A549 (cell line): ENCODE results near the gene MPC2. TPM values are rescaled to one million over a fixed set of nuclear protein-coding genes. Genes with fewer than 3 reads are reported as not detected.

ENCODE experiments used
- ATAC-seq, 2 experiments: fragments of 200-7000 bp in 1 of 2; fragments of >200 bp in 1 of 2; cut with Nextera tagmentation in 1 of 2; cut with Tn5 transposase in 1 of 2; 3 replicates each; pipeline versions ENCODE4 v1.8.0 to v1.9.1; 2018 to 2020; ENCODE audit warnings: mild to moderate bottlenecking in 1 of 2, moderate library complexity in 1 of 2
- CTCF ChIA-PET: fragments of 300-600 bp; sonication (Branson Sonifier 250); formaldehyde crosslinking; extraction: SDS; loops from one replicate; lab custom pipeline; 2021; ENCODE audit warnings: antibody characterized with exemption, inconsistent platforms; lab: Yijun Ruan, JAX
- POLR2A ChIA-PET: fragments of 350-600 bp; formaldehyde crosslinking; extraction: SDS; loops from one replicate; lab custom pipeline; 2021; ENCODE audit warnings: antibody characterized with exemption, inconsistent platforms; lab: Yijun Ruan, JAX
- DNase-seq, 2 experiments: peaks; one replicate each; pipeline versions ENCODE4 v3.0.0 to v3.0.0-alpha.2; 2011 to 2016; ENCODE audit warnings: low read depth in 1 of 2, low spot score in 1 of 2
- FAIRE-seq: peaks from 2 replicates; lab custom pipeline; 2011; peaks lifted over from hg19 to GRCh38; lab: Jason Lieb, UNC
- H3K27ac ChIP-seq, 2 experiments: fragments of >200 bp; sonication (Bioruptor Twin); formaldehyde crosslinking; 3 replicates each; pipeline ENCODE4 v1.5.1; 2016 to 2017
- H3K4me1 ChIP-seq: fragments of >200 bp; sonication (Bioruptor Twin); formaldehyde crosslinking; 3 replicates; pipeline ENCODE4 v1.6.1; 2016
- H3K4me2 ChIP-seq: fragments of >200 bp; sonication (Bioruptor Twin); formaldehyde crosslinking; 3 replicates; pipeline ENCODE4 v1.6.1; 2016
- H3K4me3 ChIP-seq: fragments of >200 bp; sonication (Bioruptor Twin); formaldehyde crosslinking; 3 replicates; pipeline ENCODE4 v1.5.1; 2016
- H3K9me3 ChIP-seq: fragments of >200 bp; sonication (Bioruptor Twin); formaldehyde crosslinking; 3 replicates; pipeline ENCODE4 v1.6.1; 2016
- BHLHE40 ChIP-seq: IDR thresholded peaks from 2 replicates; pipeline ENCODE4 v1.6.1; 2012; ENCODE audit warnings: low read depth, low read length, inconsistent platforms
- CHD4 ChIP-seq: fragments of 200-600 bp; sonication (generic); IDR thresholded peaks from 2 replicates; pipeline ENCODE4 v1.6.1; 2016; ENCODE audit warnings: antibody characterized with exemption, mild to moderate bottlenecking, borderline replicate concordance
- EHMT2 ChIP-seq: fragments of 200-600 bp; sonication (generic); IDR thresholded peaks from 2 replicates; pipeline ENCODE4 v1.6.1; 2016; ENCODE audit warnings: antibody characterized with exemption, low read depth, mild to moderate bottlenecking, moderate library complexity
- EP300 ChIP-seq, 2 experiments: fragments of >200 bp; sonication (Bioruptor Twin); formaldehyde crosslinking; IDR thresholded peaks; 2 replicates in 1 of 2; 3 replicates in 1 of 2; pipeline ENCODE4 v1.6.1; 2016 to 2017
- FOSL2 ChIP-seq, 2 experiments: fragments of 450-650 bp in 1 of 2; fragments of >200 bp in 1 of 2; sonication (Bioruptor Twin) in 1 of 2; formaldehyde crosslinking; IDR thresholded peaks; 2 replicates each; pipeline versions ENCODE4 v1.5.0 to v1.6.1; 2016 to 2020; ENCODE audit warnings: mild to moderate bottlenecking in 1 of 2, moderate library complexity in 1 of 2
- HOXB13 ChIP-seq: fragments of 250-450 bp; sonication (Bioruptor Pico); IDR thresholded peaks from 2 replicates; pipeline ENCODE4 v1.5.0; 2020; ENCODE audit warnings: low read depth, mild to moderate bottlenecking, moderate library complexity
- PBX3 ChIP-seq: IDR thresholded peaks from 2 replicates; pipeline ENCODE4 v1.6.1; 2012
- PHF8 ChIP-seq: fragments of 200-600 bp; sonication (generic); IDR thresholded peaks from 2 replicates; pipeline ENCODE4 v1.6.1; 2016; ENCODE audit warnings: low read depth, mild to moderate bottlenecking, antibody characterized with exemption, moderate library complexity, borderline replicate concordance
- POLR2A ChIP-seq: IDR thresholded peaks from 2 replicates; pipeline ENCODE4 v1.6.1; 2012; ENCODE audit warnings: mild to moderate bottlenecking, low read length
- POLR2AphosphoS2 ChIP-seq: conservative IDR thresholded peaks from 2 replicates; pipeline ENCODE4 v1.6.1; 2012; ENCODE audit warnings: low read length, improper control_type of control experiment, inconsistent platforms
- RNF2 ChIP-seq: fragments of 200-600 bp; sonication (generic); IDR thresholded peaks from 2 replicates; pipeline ENCODE4 v1.6.1; 2016; ENCODE audit warnings: low read depth, mild to moderate bottlenecking, antibody characterized with exemption, moderate library complexity, borderline replicate concordance
- TFCP2L1 ChIP-seq: fragments of 250-450 bp; sonication (Bioruptor Pico); IDR thresholded peaks from 2 replicates; pipeline ENCODE4 v1.5.0; 2021; ENCODE audit warnings: mild to moderate bottlenecking
- TP53 ChIP-seq: fragments of 250-450 bp; sonication (Bioruptor Pico); IDR thresholded peaks from 2 replicates; pipeline ENCODE4 v1.5.0; 2021; ENCODE audit warnings: mild to moderate bottlenecking, moderate library complexity
- ZNF302 ChIP-seq: fragments of 250-450 bp; sonication (Bioruptor Pico); IDR thresholded peaks from 2 replicates; pipeline ENCODE4 v1.9.0; 2021; ENCODE audit warnings: inconsistent platforms, mild to moderate bottlenecking, moderate library complexity
- WGBS: methylation state at CpG from one replicate; pipeline ENCODE4 v1.1.6; 2017; ENCODE audit errors: missing lambda C conversion rate; 5-methylcytosine and 5-hydroxymethylcytosine counted together
- polyA plus RNA-seq, 4 experiments: library from polyadenylated mRNA; depleted of rRNA in 3 of 4; stranded (reverse); fragments of >200 nt; fragmentation: RNase III in 1 of 4; extraction: RNeasy Plus Mini Kit Qiagen cat#74134 plus additional on column Dnase treatment in 1 of 4; gene quantifications; 2 replicates in 3 of 4; 3 replicates in 1 of 4; pipeline ENCODE4 v1.2.3, GENCODE V29; 2011 to 2017
- TF ChIP-seq, protein P1 (sequence below): fragments of 250-450 bp; sonication (Bioruptor Pico); IDR thresholded peaks from 2 replicates; pipeline ENCODE4 v1.5.0; 2020; ENCODE audit warnings: low read depth, mild to moderate bottlenecking, moderate library complexity
- TF ChIP-seq, protein P2 (sequence below): IDR thresholded peaks from 2 replicates; pipeline ENCODE4 v1.6.1; 2012; ENCODE audit warnings: low read depth, borderline replicate concordance
- TF ChIP-seq, protein P3 (sequence below): fragments of 200-600 bp; sonication (generic); IDR thresholded peaks from 2 replicates; pipeline ENCODE4 v1.6.1; 2016; ENCODE audit warnings: antibody characterized with exemption, mild to moderate bottlenecking, moderate library complexity
- TF ChIP-seq, protein P4 (sequence below): IDR thresholded peaks from 2 replicates; pipeline ENCODE4 v1.6.1; 2012
- TF ChIP-seq, protein P5 (sequence below): fragments of 150-350 bp; IDR thresholded peaks from 2 replicates; pipeline ENCODE4 v1.6.1; 2014; ENCODE audit warnings: low read depth, mild to moderate bottlenecking, low read length

Gene MPC2
- polyA plus RNA-seq, 2 of the 4 experiments (the other 2 are of a cell fraction) = 53.0 to 120 TPM

DNA sequence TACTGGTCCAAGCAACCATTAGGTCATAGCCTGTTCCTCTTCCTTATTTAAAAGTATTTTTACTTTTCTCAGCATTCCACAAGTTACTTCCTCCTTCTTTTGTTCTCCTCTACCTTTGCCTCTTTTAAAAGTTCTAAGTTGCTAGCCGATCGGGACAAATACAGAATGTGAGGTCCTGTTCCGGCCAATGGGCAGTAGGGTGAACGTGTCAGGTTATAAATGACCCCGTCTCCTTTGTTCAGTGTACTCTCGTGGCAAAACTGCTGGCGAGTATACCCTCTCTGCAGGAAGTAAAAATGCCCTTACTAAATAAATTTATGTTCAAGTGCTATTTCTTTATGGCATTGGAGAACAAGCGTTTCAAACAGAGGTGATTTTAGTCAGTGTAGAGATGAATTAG is 25.5 kb downstream of the MPC2 start:
- FAIRE-seq = no peak
- DNase-seq = no peak
- POLR2A ChIA-PET = no interaction called here
- Histone ChIP-seq H3K4me3 (no peak overlapping the region), H3K4me1 (peaks cover under 1% of the 10 kb centered on the region; the same call in 1 of the 3 replicates), H3K9me3 (no peaks in the 10 kb centered on the region), H3K4me2 (no peak overlapping the region), H3K27ac (no peak overlapping the region)
- no peak for ATAC-seq
- TF ChIP-seq, protein P1, sequence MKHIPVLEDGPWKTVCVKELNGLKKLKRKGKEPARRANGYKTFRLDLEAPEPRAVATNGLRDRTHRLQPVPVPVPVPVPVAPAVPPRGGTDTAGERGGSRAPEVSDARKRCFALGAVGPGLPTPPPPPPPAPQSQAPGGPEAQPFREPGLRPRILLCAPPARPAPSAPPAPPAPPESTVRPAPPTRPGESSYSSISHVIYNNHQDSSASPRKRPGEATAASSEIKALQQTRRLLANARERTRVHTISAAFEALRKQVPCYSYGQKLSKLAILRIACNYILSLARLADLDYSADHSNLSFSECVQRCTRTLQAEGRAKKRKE (CRISPR knock-in tag) = no peak
- no peak for TF ChIP-seq POLR2AphosphoS2
- TF ChIP-seq, protein P2, sequence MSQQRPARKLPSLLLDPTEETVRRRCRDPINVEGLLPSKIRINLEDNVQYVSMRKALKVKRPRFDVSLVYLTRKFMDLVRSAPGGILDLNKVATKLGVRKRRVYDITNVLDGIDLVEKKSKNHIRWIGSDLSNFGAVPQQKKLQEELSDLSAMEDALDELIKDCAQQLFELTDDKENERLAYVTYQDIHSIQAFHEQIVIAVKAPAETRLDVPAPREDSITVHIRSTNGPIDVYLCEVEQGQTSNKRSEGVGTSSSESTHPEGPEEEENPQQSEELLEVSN = no peak
- TF ChIP-seq EHMT2 = no peak
- CTCF ChIA-PET = no interaction called here
- whole genome bisulfite sequencing = 89% methylated on average over 8 of the region's 8 CpGs

GRCh38 chr1:167910530-167910929 is 26.3 kb downstream of the MPC2 start:
- no peak for DNase-seq
- H3K4me3 ChIP-seq = no peak overlapping the region
- no peak overlapping the region for H3K27ac ChIP-seq
- H3K9me3 ChIP-seq = no peaks in the 10 kb centered on the region
- TF ChIP-seq FOSL2 (IDR thresholded peaks at IDR 0.05) (no peak), FOSL2 (CRISPR knock-in tag; IDR thresholded peaks at IDR 0.05) (no peak), POLR2A (no peak)
- CTCF ChIA-PET = interaction anchor here (1.6 kb wide), 1 partner anchor 108 kb away, joined by 6 read pairs; no protein-coding TSS in a partner anchor
- POLR2A ChIA-PET = no interaction called here
- H3K4me2 ChIP-seq = no peak overlapping the region
- 83% methylated on average over 2 of the region's 2 CpGs for WGBS
- no peaks in the 10 kb centered on the region for H3K4me1 ChIP-seq
- ATAC-seq = peak in 1 of 2 experiments; percentile 42; a peak in 2 of 6 replicates
- FAIRE-seq = no peak

DNA sequence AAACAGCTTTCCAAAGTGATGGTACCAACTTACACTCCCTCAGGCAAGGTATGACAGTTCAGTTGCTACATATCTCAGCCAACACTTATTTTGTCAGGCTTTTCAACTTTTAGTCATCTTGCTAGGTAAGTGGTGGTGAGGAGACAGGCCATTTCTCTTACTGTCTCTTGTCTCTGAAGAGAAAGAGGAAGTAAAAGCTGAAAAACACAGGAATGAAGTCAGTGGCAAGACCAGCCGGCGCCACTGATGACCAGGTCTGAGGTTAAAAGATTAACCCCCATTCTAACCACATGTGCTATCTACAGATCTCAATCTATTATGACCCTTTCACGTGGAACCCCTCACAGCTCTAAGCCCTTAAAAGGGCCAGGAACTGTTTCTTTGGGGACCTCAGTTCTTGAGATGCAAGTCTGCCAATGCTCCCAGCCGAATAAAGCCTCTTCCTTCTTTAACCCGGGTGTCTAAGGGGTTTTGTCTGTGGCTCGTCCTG is 27.1 kb downstream of the MPC2 start:
- Histone ChIP-seq H3K4me1 (peaks cover 2% of the 10 kb centered on the region; the same call in 2 of the 3 replicates), H3K27ac (no peak overlapping the region), H3K4me2 (no peak overlapping the region), H3K4me3 (no peak overlapping the region), H3K9me3 (no peaks in the 10 kb centered on the region)
- POLR2A ChIA-PET = no interaction called here
- DNase-seq (no peak), ATAC-seq (no peak), FAIRE-seq (no peak)
- CTCF ChIA-PET = interaction anchor here (1.3 to 1.6 kb wide), 2 partner anchors 22 to 107 kb away, joined by 3 to 6 read pairs; no protein-coding TSS in a partner anchor
- 75% methylated on average over 6 of the region's 6 CpGs for WGBS
- no peak for TF ChIP-seq CHD4
- TF ChIP-seq PHF8 = no peak
- TF ChIP-seq, protein P3, sequence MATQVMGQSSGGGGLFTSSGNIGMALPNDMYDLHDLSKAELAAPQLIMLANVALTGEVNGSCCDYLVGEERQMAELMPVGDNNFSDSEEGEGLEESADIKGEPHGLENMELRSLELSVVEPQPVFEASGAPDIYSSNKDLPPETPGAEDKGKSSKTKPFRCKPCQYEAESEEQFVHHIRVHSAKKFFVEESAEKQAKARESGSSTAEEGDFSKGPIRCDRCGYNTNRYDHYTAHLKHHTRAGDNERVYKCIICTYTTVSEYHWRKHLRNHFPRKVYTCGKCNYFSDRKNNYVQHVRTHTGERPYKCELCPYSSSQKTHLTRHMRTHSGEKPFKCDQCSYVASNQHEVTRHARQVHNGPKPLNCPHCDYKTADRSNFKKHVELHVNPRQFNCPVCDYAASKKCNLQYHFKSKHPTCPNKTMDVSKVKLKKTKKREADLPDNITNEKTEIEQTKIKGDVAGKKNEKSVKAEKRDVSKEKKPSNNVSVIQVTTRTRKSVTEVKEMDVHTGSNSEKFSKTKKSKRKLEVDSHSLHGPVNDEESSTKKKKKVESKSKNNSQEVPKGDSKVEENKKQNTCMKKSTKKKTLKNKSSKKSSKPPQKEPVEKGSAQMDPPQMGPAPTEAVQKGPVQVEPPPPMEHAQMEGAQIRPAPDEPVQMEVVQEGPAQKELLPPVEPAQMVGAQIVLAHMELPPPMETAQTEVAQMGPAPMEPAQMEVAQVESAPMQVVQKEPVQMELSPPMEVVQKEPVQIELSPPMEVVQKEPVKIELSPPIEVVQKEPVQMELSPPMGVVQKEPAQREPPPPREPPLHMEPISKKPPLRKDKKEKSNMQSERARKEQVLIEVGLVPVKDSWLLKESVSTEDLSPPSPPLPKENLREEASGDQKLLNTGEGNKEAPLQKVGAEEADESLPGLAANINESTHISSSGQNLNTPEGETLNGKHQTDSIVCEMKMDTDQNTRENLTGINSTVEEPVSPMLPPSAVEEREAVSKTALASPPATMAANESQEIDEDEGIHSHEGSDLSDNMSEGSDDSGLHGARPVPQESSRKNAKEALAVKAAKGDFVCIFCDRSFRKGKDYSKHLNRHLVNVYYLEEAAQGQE = no peak
- TF ChIP-seq, protein P4, sequence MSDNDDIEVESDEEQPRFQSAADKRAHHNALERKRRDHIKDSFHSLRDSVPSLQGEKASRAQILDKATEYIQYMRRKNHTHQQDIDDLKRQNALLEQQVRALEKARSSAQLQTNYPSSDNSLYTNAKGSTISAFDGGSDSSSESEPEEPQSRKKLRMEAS = no peak
- TF ChIP-seq ZNF302 (CRISPR knock-in tag) = no peak
- TF ChIP-seq TP53 (CRISPR knock-in tag) = no peak
- TF ChIP-seq, protein P5, sequence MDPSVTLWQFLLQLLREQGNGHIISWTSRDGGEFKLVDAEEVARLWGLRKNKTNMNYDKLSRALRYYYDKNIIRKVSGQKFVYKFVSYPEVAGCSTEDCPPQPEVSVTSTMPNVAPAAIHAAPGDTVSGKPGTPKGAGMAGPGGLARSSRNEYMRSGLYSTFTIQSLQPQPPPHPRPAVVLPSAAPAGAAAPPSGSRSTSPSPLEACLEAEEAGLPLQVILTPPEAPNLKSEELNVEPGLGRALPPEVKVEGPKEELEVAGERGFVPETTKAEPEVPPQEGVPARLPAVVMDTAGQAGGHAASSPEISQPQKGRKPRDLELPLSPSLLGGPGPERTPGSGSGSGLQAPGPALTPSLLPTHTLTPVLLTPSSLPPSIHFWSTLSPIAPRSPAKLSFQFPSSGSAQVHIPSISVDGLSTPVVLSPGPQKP = no peak
- TF ChIP-seq RNF2 = no peak
- no peak for TF ChIP-seq EP300 (IDR thresholded peaks at IDR 0.05)
- no peak for TF ChIP-seq HOXB13
- no peak for TF ChIP-seq PBX3
- TF ChIP-seq, protein P2 = no peak
- TF ChIP-seq BHLHE40 = no peak
- no peak for TF ChIP-seq TFCP2L1 (CRISPR knock-in tag)
- TF ChIP-seq, all 56 proteins: peak for 0
